GM12865 (cell line): ENCODE data around the gene GFER.

Source experiments
- DNase-seq: peaks from one replicate; pipeline ENCODE4 v3.0.0; 2010; ENCODE audit warnings: low read depth
- H3K4me3 ChIP-seq: 2 replicates; pipeline ENCODE4 v1.5.1; 2011; ENCODE audit warnings: mild to moderate bottlenecking, low read depth, low read length, control low read depth
- TF ChIP-seq, protein P1 (sequence below): IDR thresholded peaks from 2 replicates; pipeline ENCODE4 v1.5.1; 2011; ENCODE audit warnings: low read length, control low read depth, low read depth, inconsistent platforms; ENCODE audit not compliant: insufficient read depth; ENCODE audit errors: missing control alignments

Gene GFER

GRCh38 chr16:2036200-2036966 is 52.4 kb downstream of the GFER start:
- no peak overlapping the region for H3K4me3 ChIP-seq
- TF ChIP-seq, protein P1, sequence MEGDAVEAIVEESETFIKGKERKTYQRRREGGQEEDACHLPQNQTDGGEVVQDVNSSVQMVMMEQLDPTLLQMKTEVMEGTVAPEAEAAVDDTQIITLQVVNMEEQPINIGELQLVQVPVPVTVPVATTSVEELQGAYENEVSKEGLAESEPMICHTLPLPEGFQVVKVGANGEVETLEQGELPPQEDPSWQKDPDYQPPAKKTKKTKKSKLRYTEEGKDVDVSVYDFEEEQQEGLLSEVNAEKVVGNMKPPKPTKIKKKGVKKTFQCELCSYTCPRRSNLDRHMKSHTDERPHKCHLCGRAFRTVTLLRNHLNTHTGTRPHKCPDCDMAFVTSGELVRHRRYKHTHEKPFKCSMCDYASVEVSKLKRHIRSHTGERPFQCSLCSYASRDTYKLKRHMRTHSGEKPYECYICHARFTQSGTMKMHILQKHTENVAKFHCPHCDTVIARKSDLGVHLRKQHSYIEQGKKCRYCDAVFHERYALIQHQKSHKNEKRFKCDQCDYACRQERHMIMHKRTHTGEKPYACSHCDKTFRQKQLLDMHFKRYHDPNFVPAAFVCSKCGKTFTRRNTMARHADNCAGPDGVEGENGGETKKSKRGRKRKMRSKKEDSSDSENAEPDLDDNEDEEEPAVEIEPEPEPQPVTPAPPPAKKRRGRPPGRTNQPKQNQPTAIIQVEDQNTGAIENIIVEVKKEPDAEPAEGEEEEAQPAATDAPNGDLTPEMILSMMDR: no peak
- DNase-seq: no peak

GRCh38 chr16:2037115-2037514 is 53.1 kb downstream of the GFER start:
- H3K4me3 ChIP-seq: no peak overlapping the region
- no peak for DNase-seq
- TF ChIP-seq, protein P1: no peak
